Kidney (tissue), 14 donors: ENCODE data around the gene IL22RA2. TPM values are rescaled to one million over a fixed set of nuclear protein-coding genes. Genes with fewer than 3 reads are reported as not detected.

Experiments used
- DNase-seq, 5 donors: peaks; one replicate each; pipeline ENCODE4 v3.0.0-alpha.2; 2013 to 2020
- FAIRE-seq: peaks from 2 replicates; lab custom pipeline; 2012; peaks lifted over from hg19 to GRCh38; lab: Jason Lieb, UNC
- H3K27ac ChIP-seq, 2 donors: one replicate each; pipeline ENCODE4 v1.7.0; 2013; ENCODE audit warnings: low read depth in 2 of 2, low read length in 2 of 2, inconsistent platforms in 1 of 2
- H3K27me3 ChIP-seq: one replicate; pipeline ENCODE4 v1.7.1; 2013; ENCODE audit warnings: low read length, inconsistent platforms; ENCODE audit not compliant: control insufficient read depth, insufficient read depth
- H3K36me3 ChIP-seq, 3 donors: one replicate each; pipeline versions ENCODE4 v1.7.0 to v1.7.1; 2013; ENCODE audit warnings: low read length in 3 of 3, control low read depth in 1 of 3, inconsistent platforms in 1 of 3; ENCODE audit not compliant: insufficient read depth in 3 of 3, control insufficient read depth in 2 of 3
- H3K4me1 ChIP-seq, 3 donors: one replicate each; pipeline versions ENCODE4 v1.7.0 to v1.7.1; 2013; ENCODE audit warnings: low read length in 3 of 3, inconsistent platforms in 1 of 3, low read depth in 1 of 3; ENCODE audit not compliant: control insufficient read depth in 2 of 3, insufficient read depth in 2 of 3
- H3K4me3 ChIP-seq, 3 donors: one replicate each; pipeline versions ENCODE4 v1.7.0 to v1.8.1; 2013; ENCODE audit warnings: low read length in 3 of 3, control low read depth in 1 of 3, inconsistent platforms in 1 of 3
- H3K9ac ChIP-seq, 3 donors: one replicate each; pipeline versions ENCODE4 v1.7.0 to v1.7.1; 2013; ENCODE audit warnings: low read length in 3 of 3, control low read depth in 1 of 3, inconsistent platforms in 1 of 3
- H3K9me3 ChIP-seq, 3 donors: one replicate each; pipeline versions ENCODE4 v1.7.0 to v1.7.1; 2013; ENCODE audit warnings: low read length in 3 of 3, control low read depth in 1 of 3, inconsistent platforms in 1 of 3; ENCODE audit not compliant: control insufficient read depth in 2 of 3, insufficient read depth in 1 of 3
- CTCF ChIP-seq: IDR thresholded peaks from 3 replicates; pipeline ENCODE4 v1.5.1; 2012; ENCODE audit warnings: mild to moderate bottlenecking, moderate library complexity, borderline replicate concordance; ENCODE audit not compliant: insufficient read depth; ENCODE audit errors: extremely low read depth
- intact Hi-C: fragments of 100-400 bp; cut with DNase I; formaldehyde crosslinking; loops from one replicate; pipeline ENCODE4 v1.11.1; 2022
- polyA plus RNA-seq: library from polyadenylated mRNA; stranded (reverse); fragments of 350-450 nt; fragmentation: Illumina TruSeq; extraction: RNeasy Lipid Tissue Mini Kit (QIAGEN cat#74804); gene quantifications from one replicate; pipeline ENCODE4 v1.2.3, GENCODE V29; 2014; ENCODE audit warnings: low read depth, low replicate concordance; ENCODE audit not compliant: insufficient read depth
- total RNA-seq: library from RNA; stranded (reverse); fragmentation: NEBNext Ultra II Directional; extraction: Animal tissue kit (Norgen Biotek cat#: 25700); gene quantifications from one replicate; pipeline ENCODE4 v1.2.1, GENCODE V29; 2021
- donor health status: control.
- donor health status: control.
- donor health status: control.
- donor health status: control.
- donor health status: control.
- donor health status: DM: yes; HTN: yes; CAD: no.
- donor health status: Normal renal cell carcinoma (clear cell type).

The IL22RA2 gene
- total and polyA plus RNA-seq, 2 donors from 2014 or later: not detected

GRCh38 chr6:137126875-137127485 lies 46.5 kb downstream of the IL22RA2 start:
- no peak overlapping the region for H3K9ac ChIP-seq
- intact Hi-C loops: no loop called here
- no peak for FAIRE-seq
- H3K27me3 ChIP-seq: no peaks in the 10 kb centered on the region
- H3K4me3 ChIP-seq: no peak overlapping the region
- no peak for TF ChIP-seq CTCF
- H3K4me1 ChIP-seq: no peaks in the 10 kb centered on the region
- no peaks in the 10 kb centered on the region for H3K36me3 ChIP-seq
- peaks cover 0 to 4% (median 0%) of the 10 kb centered on the region in 3 donors for H3K9me3 ChIP-seq
- no peak overlapping the region for H3K27ac ChIP-seq
- DNase-seq: no peak

GRCh38 chr6:137123078-137123477 lies 50.4 kb downstream of the IL22RA2 start:
- FAIRE-seq (no peak), DNase-seq (no peak)
- H3K27ac ChIP-seq: no peak overlapping the region
- TF ChIP-seq CTCF: no peak
- H3K27me3 ChIP-seq: no peaks in the 10 kb centered on the region
- no peak overlapping the region for H3K4me3 ChIP-seq
- H3K9ac ChIP-seq: no peak overlapping the region
- H3K4me1 ChIP-seq: no peaks in the 10 kb centered on the region
- intact Hi-C loops: no loop called here
- H3K36me3 ChIP-seq: no peaks in the 10 kb centered on the region
- peaks cover 0 to 10% (median 3%) of the 10 kb centered on the region in 3 donors for H3K9me3 ChIP-seq

GRCh38 chr6:137122612-137123011 lies 50.8 kb downstream of the IL22RA2 start:
- no peak for DNase-seq
- H3K27ac ChIP-seq: no peak overlapping the region
- FAIRE-seq: no peak
- H3K9me3 ChIP-seq: peaks cover 0 to 10% (median 3%) of the 10 kb centered on the region in 3 donors
- H3K4me3 ChIP-seq: no peak overlapping the region
- no peaks in the 10 kb centered on the region for H3K27me3 ChIP-seq
- H3K4me1 ChIP-seq: no peaks in the 10 kb centered on the region
- TF ChIP-seq CTCF: no peak
- H3K9ac ChIP-seq: no peak overlapping the region
- H3K36me3 ChIP-seq: no peaks in the 10 kb centered on the region
- intact Hi-C loops: no loop called here
